Activated CD4-positive, alpha-beta T cell treated with anti-CD3 and anti-CD28 coated beads for 24 hours (primary cell): ENCODE data around the gene EPHA10.
"Not testable (repeated sequence)": the region's sequence is repeated elsewhere in the genome, so short reads cannot be mapped to it uniquely, and the experiment has no call there.

Experiments
- DNase-seq, 2 donors: peaks; one replicate each; pipeline ENCODE4 v3.0.0-alpha.2; 2020; ENCODE audit warnings: low read depth in 2 of 2

The EPHA10 gene

GRCh38 chr1:37716321-37716720 lies 48.6 kb downstream of the EPHA10 start:
- DNase-seq, result no peak

GRCh38 chr1:37714689-37715088 lies 50.2 kb downstream of the EPHA10 start:
- DNase-seq, result no peak

- DNase-seq, result no peak
Measured at GRCh38 chr1:37714226-37714625, 50.7 kb downstream of the EPHA10 start.

GRCh38 chr1:37708471-37708870 lies 56.4 kb downstream of the EPHA10 start:
- no peak for DNase-seq

GRCh38 chr1:37705399-37705798 lies 59.5 kb downstream of the EPHA10 start:
- DNase-seq, result no peak

GRCh38 chr1:37704966-37705365 lies 60.0 kb downstream of the EPHA10 start:
- no peak for DNase-seq

GRCh38 chr1:37703061-37703460 lies 61.9 kb downstream of the EPHA10 start:
- DNase-seq, result no peak

- DNase-seq, result no peak
Measured at GRCh38 chr1:37701051-37701450, 63.9 kb downstream of the EPHA10 start.

- no peak for DNase-seq
Measured at GRCh38 chr1:37699147-37699546, 65.8 kb downstream of the EPHA10 start.

- DNase-seq, result no peak
Measured at GRCh38 chr1:37697737-37698136, 67.2 kb downstream of the EPHA10 start.

GRCh38 chr1:37697090-37697489 lies 67.8 kb downstream of the EPHA10 start:
- DNase-seq, result no peak

- DNase-seq, result no peak
Measured at GRCh38 chr1:37692834-37693175, 72.1 kb downstream of the EPHA10 start.

GRCh38 chr1:37692078-37692833 lies 72.7 kb downstream of the EPHA10 start, which contains the start of gene CDCA8:
CDCA8 (plus strand) TSS chr1:37692516; CDS start chr1:37692691, 175 bp downstream.
- peak; percentile 97 to 98 for DNase-seq

- no peak for DNase-seq
Measured at GRCh38 chr1:37691497-37692077, 73.3 kb downstream of the EPHA10 start.

- no peak for DNase-seq
Measured at GRCh38 chr1:37688926-37689325, 76.0 kb downstream of the EPHA10 start.

- DNase-seq, result not testable (repeated sequence)
Measured at GRCh38 chr1:37687764-37688163, 77.2 kb downstream of the EPHA10 start.

- no peak for DNase-seq
Measured at GRCh38 chr1:37685722-37686121, 79.2 kb downstream of the EPHA10 start.

- not testable (repeated sequence) for DNase-seq
Measured at GRCh38 chr1:37684182-37684581, 80.7 kb downstream of the EPHA10 start.

GRCh38 chr1:37682334-37682987 lies 82.5 kb downstream of the EPHA10 start:
- peak; percentile 72 to 73 for DNase-seq

- no peak for DNase-seq
Measured at GRCh38 chr1:37680933-37681332, 84.0 kb downstream of the EPHA10 start.

GRCh38 chr1:37677808-37678207 lies 87.1 kb downstream of the EPHA10 start:
- DNase-seq, result no peak

- no peak for DNase-seq
Measured at GRCh38 chr1:37677143-37677439, 87.8 kb downstream of the EPHA10 start.
